Neural progenitor cell (in vitro differentiated cells): ENCODE data around the gene PLGRKT. TPM values are rescaled to one million over a fixed set of nuclear protein-coding genes. Genes with fewer than 3 reads are reported as not detected.

Experiments used
- DNase-seq: peaks from one replicate; pipeline ENCODE4 v3.0.0-alpha.2; 2016; ENCODE audit warnings: low spot score
- H2AFZ ChIP-seq: fragments of 200-600 bp; sonication (generic); replicated peaks from 2 replicates; pipeline ENCODE4 v1.6.1; 2016; ENCODE audit warnings: antibody characterized with exemption
- H3F3A ChIP-seq: fragments of 200-600 bp; sonication (generic); 2 replicates; pipeline ENCODE4 v1.6.1; 2016; ENCODE audit warnings: antibody characterized with exemption, low read depth
- H3K27ac ChIP-seq: fragments of 200-600 bp; sonication (generic); 2 replicates; pipeline ENCODE4 v1.5.1; 2016; ENCODE audit warnings: mild to moderate bottlenecking
- H3K27me3 ChIP-seq: fragments of 200-600 bp; sonication (generic); 2 replicates; pipeline ENCODE4 v1.6.1; 2016; ENCODE audit warnings: mild to moderate bottlenecking, moderate library complexity
- H3K36me3 ChIP-seq: fragments of 200-600 bp; sonication (generic); 2 replicates; pipeline ENCODE4 v1.5.1; 2016
- H3K4me1 ChIP-seq: fragments of 200-600 bp; sonication (generic); 2 replicates; pipeline ENCODE4 v1.6.1; 2016; ENCODE audit warnings: mixed run types
- H3K4me2 ChIP-seq: fragments of 200-600 bp; sonication (generic); 2 replicates; pipeline ENCODE4 v1.6.1; 2016
- H3K4me3 ChIP-seq: fragments of 200-600 bp; sonication (generic); 2 replicates; pipeline ENCODE4 v1.5.1; 2016
- H3K79me2 ChIP-seq: fragments of 200-600 bp; sonication (generic); 2 replicates; pipeline ENCODE4 v1.6.1; 2016; ENCODE audit warnings: low read depth
- H3K9ac ChIP-seq: fragments of 200-600 bp; sonication (generic); 2 replicates; pipeline ENCODE4 v1.6.1; 2016
- H3K9me3 ChIP-seq: fragments of 200-600 bp; sonication (generic); 2 replicates; pipeline ENCODE4 v1.5.1; 2016; ENCODE audit warnings: low read depth
- H4K20me1 ChIP-seq: fragments of 200-600 bp; sonication (generic); 2 replicates; pipeline ENCODE4 v1.6.1; 2016; ENCODE audit warnings: low read depth
- H3K27ac Mint-ChIP-seq: 3 replicates; pipeline ENCODE4 v1.8.0; 2021; ENCODE audit warnings: mixed read lengths
- H3K27me3 Mint-ChIP-seq: 2 replicates; pipeline ENCODE4 v1.8.0; 2022; ENCODE audit warnings: low read depth, mild to moderate bottlenecking, inconsistent platforms, moderate library complexity, mixed read lengths; ENCODE audit not compliant: insufficient read depth
- H3K36me3 Mint-ChIP-seq: 3 replicates; pipeline ENCODE4 v1.8.0; 2021; ENCODE audit warnings: mixed read lengths
- H3K4me1 Mint-ChIP-seq: 3 replicates; pipeline ENCODE4 v1.8.0; 2021; ENCODE audit warnings: mixed read lengths
- H3K4me3 Mint-ChIP-seq: 3 replicates; pipeline ENCODE4 v1.8.0; 2021; ENCODE audit warnings: mild to moderate bottlenecking, moderate library complexity, mixed read lengths
- H3K9me3 Mint-ChIP-seq: 3 replicates; pipeline ENCODE4 v1.8.0; 2020; ENCODE audit warnings: mixed read lengths
- CTCF ChIP-seq: fragments of 200-600 bp; sonication (generic); IDR thresholded peaks from 2 replicates; pipeline ENCODE4 v1.5.1; 2017; ENCODE audit warnings: antibody characterized with exemption, mild to moderate bottlenecking
- EZH2 ChIP-seq: fragments of 200-600 bp; sonication (generic); IDR thresholded peaks from 2 replicates; pipeline ENCODE4 v1.6.1; 2017; ENCODE audit warnings: antibody characterized with exemption, mild to moderate bottlenecking, moderate library complexity
- EZH2phosphoT487 ChIP-seq: fragments of 200-600 bp; sonication (generic); IDR thresholded peaks from 2 replicates; pipeline ENCODE4 v1.6.1; 2017; ENCODE audit warnings: antibody characterized with exemption
- total RNA-seq: library from RNA; depleted of rRNA; stranded (reverse); fragments of >200 nt; gene quantifications from 2 replicates; pipeline ENCODE4 v1.2.3, GENCODE V29; 2015; ENCODE audit warnings: low replicate concordance

The PLGRKT gene
- total RNA-seq, result 37.7 and 38.4 TPM in 2 replicates

- H3K9me3 Mint-ChIP-seq, result peaks cover 10% of the 10 kb centered on the region
- peak within 1 kb of the TSS; percentile 59 for H3K27ac Mint-ChIP-seq
- no peak within 1 kb of the TSS for H3K27ac ChIP-seq
- peak; percentile 94 for DNase-seq
- H3K36me3 ChIP-seq, result peaks cover 5% of the 10 kb centered on the region
- no peaks in the 10 kb centered on the region for H3K9me3 ChIP-seq
- H3K4me3 ChIP-seq, result peak within 1 kb of the TSS; percentile 54
- H3K36me3 Mint-ChIP-seq, result peaks cover 16% of the 10 kb centered on the region
- H3K4me3 Mint-ChIP-seq, result peak within 1 kb of the TSS; percentile 97
- H4K20me1 ChIP-seq, result no peaks in the 10 kb centered on the region
- TF ChIP-seq EZH2 (peak; percentile 29), CTCF (peak; percentile 35), EZH2phosphoT487 (no peak)
- peak within 1 kb of the TSS; percentile 74 for H3K4me2 ChIP-seq
- peaks cover 3% of the 10 kb centered on the region for H3K4me1 ChIP-seq
- H2AFZ ChIP-seq, result peak within 1 kb of the TSS; percentile 30
- H3K27me3 Mint-ChIP-seq, result peaks cover 9% of the 10 kb centered on the region
- H3F3A ChIP-seq, result peaks cover 7% of the 10 kb centered on the region
- H3K27me3 ChIP-seq, result no peaks in the 10 kb centered on the region
- H3K4me1 Mint-ChIP-seq, result peaks cover 22% of the 10 kb centered on the region
- no peaks in the 10 kb centered on the region for H3K79me2 ChIP-seq
- peak within 1 kb of the TSS; percentile 18 for H3K9ac ChIP-seq
These were observed at the start of gene PLGRKT for GRCh38 chr9:5437254-5438216. Gene PLGRKT, minus strand, starts transcription at chr9:5437925. Its CDS starts 5,948 bp downstream, at chr9:5431977.

GRCh38 chr9:5486988-5487387, 49.3 kb upstream of the PLGRKT start:
- Histone ChIP-seq H3K4me2 (no peak overlapping the region), H3K27ac (no peak overlapping the region), H3K27me3 (no peaks in the 10 kb centered on the region), H3K4me3 (no peak overlapping the region), H3F3A (no peaks in the 10 kb centered on the region), H3K4me1 (no peaks in the 10 kb centered on the region), H3K36me3 (no peaks in the 10 kb centered on the region), H3K9me3 (no peaks in the 10 kb centered on the region), H3K9ac (no peak overlapping the region), H2AFZ (no peak overlapping the region), H3K79me2 (no peaks in the 10 kb centered on the region), H4K20me1 (no peaks in the 10 kb centered on the region)
- H3K36me3 Mint-ChIP-seq, result no peaks in the 10 kb centered on the region
- no peak overlapping the region for H3K4me3 Mint-ChIP-seq
- no peaks in the 10 kb centered on the region for H3K4me1 Mint-ChIP-seq
- TF ChIP-seq EZH2, result no peak
- TF ChIP-seq CTCF, result no peak
- TF ChIP-seq EZH2phosphoT487, result no peak
- no peak overlapping the region for H3K27ac Mint-ChIP-seq
- peaks cover 4% of the 10 kb centered on the region for H3K27me3 Mint-ChIP-seq
- no peak for DNase-seq
- H3K9me3 Mint-ChIP-seq, result no peaks in the 10 kb centered on the region

GRCh38 chr9:5485378-5486085, 47.8 kb upstream of the PLGRKT start:
- Mint-ChIP-seq H3K27me3 (peaks cover 4% of the 10 kb centered on the region), H3K36me3 (no peaks in the 10 kb centered on the region), H3K9me3 (no peaks in the 10 kb centered on the region), H3K27ac (no peak overlapping the region), H3K4me3 (no peak overlapping the region), H3K4me1 (no peaks in the 10 kb centered on the region)
- Histone ChIP-seq H2AFZ (no peak overlapping the region), H3K4me3 (no peak overlapping the region), H3K27ac (no peak overlapping the region), H3K27me3 (no peaks in the 10 kb centered on the region), H3F3A (no peaks in the 10 kb centered on the region), H4K20me1 (no peaks in the 10 kb centered on the region), H3K36me3 (no peaks in the 10 kb centered on the region), H3K4me2 (no peak overlapping the region), H3K9ac (no peak overlapping the region), H3K4me1 (no peaks in the 10 kb centered on the region), H3K9me3 (no peaks in the 10 kb centered on the region), H3K79me2 (no peaks in the 10 kb centered on the region)
- DNase-seq, result no peak
- no peak for TF ChIP-seq CTCF
- TF ChIP-seq EZH2phosphoT487, result no peak
- TF ChIP-seq EZH2, result no peak
